Spinal cord (tissue), 10 donors: ENCODE data around the gene SUN3. TPM values are rescaled to one million over a fixed set of nuclear protein-coding genes. Genes with fewer than 3 reads are reported as not detected.
"Not testable (repeated sequence)": the region's sequence is repeated elsewhere in the genome, so short reads cannot be mapped to it uniquely, and the experiment has no call there.

Experiments
- DNase-seq, 6 donors: peaks; one replicate each; pipeline versions ENCODE4 v3.0.0 to v3.0.0-alpha.2; 2013 to 2015; ENCODE audit warnings: low spot score in 6 of 6, low read depth in 4 of 6
- H3K27ac ChIP-seq: one replicate; pipeline ENCODE4 v1.5.1; 2013; ENCODE audit warnings: low read depth, low read length, control low read depth
- H3K27me3 ChIP-seq: one replicate; pipeline ENCODE4 v1.6.1; 2013; ENCODE audit warnings: low read length; ENCODE audit not compliant: control insufficient read depth, insufficient read depth
- H3K36me3 ChIP-seq: one replicate; pipeline ENCODE4 v1.6.1; 2013; ENCODE audit warnings: low read length; ENCODE audit not compliant: control insufficient read depth, insufficient read depth
- H3K4me1 ChIP-seq: one replicate; pipeline ENCODE4 v1.6.1; 2013; ENCODE audit warnings: low read length; ENCODE audit not compliant: control insufficient read depth, insufficient read depth
- H3K4me3 ChIP-seq: one replicate; pipeline ENCODE4 v1.5.1; 2013; ENCODE audit warnings: low read depth, low read length, control low read depth
- H3K9me3 ChIP-seq: one replicate; pipeline ENCODE4 v1.6.1; 2013; ENCODE audit warnings: low read length; ENCODE audit not compliant: control insufficient read depth, insufficient read depth
- WGBS: methylation state at CpG from one replicate; pipeline ENCODE4 v1.1.5; 2013; ENCODE audit warnings: missing lambda C conversion rate; ENCODE audit not compliant: insufficient coverage; 5-methylcytosine and 5-hydroxymethylcytosine counted together
- polyA plus RNA-seq, 2 donors: library from polyadenylated mRNA; unstranded; fragments of 120-200 nt; gene quantifications; one replicate each; pipeline ENCODE4 v1.2.1, GENCODE V29; 2013; ENCODE audit not compliant: insufficient read length in 2 of 2
- total RNA-seq, 2 donors: library from RNA; depleted of rRNA in 1 of 2; stranded (reverse); fragments of 120-200 nt in 1 of 2; fragments of >200 nt in 1 of 2; gene quantifications; one replicate each; pipeline versions ENCODE4 v1.2.3 to v1.2.4, GENCODE V29; 2013 to 2014
- donor health status: healthy.

The SUN3 gene
- total and polyA plus RNA-seq, 4 donors = 0.40 to 1.4 TPM; not detected in 2

GRCh38 chr7:48009257-48009656 is 19.6 kb downstream of the SUN3 start:
- H3K4me3 ChIP-seq = no peak overlapping the region
- no peaks in the 10 kb centered on the region for H3K36me3 ChIP-seq
- no peaks in the 10 kb centered on the region for H3K9me3 ChIP-seq
- no peak overlapping the region for H3K27ac ChIP-seq
- no peaks in the 10 kb centered on the region for H3K27me3 ChIP-seq
- peaks cover 3% of the 10 kb centered on the region for H3K4me1 ChIP-seq
- WGBS = 66% methylated on average over 4 of the region's 4 CpGs
- DNase-seq = no peak

- Histone ChIP-seq H3K27me3 (no peaks in the 10 kb centered on the region), H3K27ac (no peak overlapping the region), H3K36me3 (no peaks in the 10 kb centered on the region), H3K4me1 (peaks cover 4% of the 10 kb centered on the region), H3K4me3 (no peak overlapping the region), H3K9me3 (no peaks in the 10 kb centered on the region)
- WGBS = 82% methylated on average over 5 of the region's 6 CpGs
- no peak for DNase-seq
These were observed 22.0 kb downstream of the SUN3 start for GRCh38 chr7:48006866-48007265.

- peak in 1 of 6 donors; percentile 59 for DNase-seq
- Histone ChIP-seq H3K9me3 (no peaks in the 10 kb centered on the region), H3K27ac (no peak overlapping the region), H3K27me3 (no peaks in the 10 kb centered on the region), H3K4me1 (peaks cover 4% of the 10 kb centered on the region), H3K36me3 (no peaks in the 10 kb centered on the region), H3K4me3 (no peak overlapping the region)
- WGBS = 35% methylated on average over 3 of the region's 5 CpGs
These were observed 24.3 kb downstream of the SUN3 start for GRCh38 chr7:48004638-48005037.

GRCh38 chr7:48004032-48004431 is 24.9 kb downstream of the SUN3 start:
- no peaks in the 10 kb centered on the region for H3K36me3 ChIP-seq
- H3K4me1 ChIP-seq = peaks cover 4% of the 10 kb centered on the region
- no peak overlapping the region for H3K4me3 ChIP-seq
- H3K9me3 ChIP-seq = no peaks in the 10 kb centered on the region
- DNase-seq = peak in 1 of 6 donors; percentile 86
- no peaks in the 10 kb centered on the region for H3K27me3 ChIP-seq
- no CpG with 5 or more reads among the region's 2 CpGs for WGBS
- no peak overlapping the region for H3K27ac ChIP-seq

- DNase-seq, H3K36me3 ChIP-seq, H3K27me3 ChIP-seq, H3K9me3 ChIP-seq, H3K4me3 ChIP-seq, H3K27ac ChIP-seq, H3K4me1 ChIP-seq: not testable (repeated sequence)
- WGBS = 93% methylated on average over 12 of the region's 13 CpGs
These were observed 28.7 kb downstream of the SUN3 start for GRCh38 chr7:48000164-48000563.

GRCh38 chr7:47999413-47999812 is 29.5 kb downstream of the SUN3 start:
- Histone ChIP-seq H3K4me3 (no peak overlapping the region), H3K27ac (no peak overlapping the region), H3K36me3 (no peaks in the 10 kb centered on the region), H3K27me3 (no peaks in the 10 kb centered on the region), H3K9me3 (no peaks in the 10 kb centered on the region), H3K4me1 (peaks cover 2% of the 10 kb centered on the region)
- 96% methylated on average over 11 of the region's 12 CpGs for WGBS
- DNase-seq = no peak

- Histone ChIP-seq H3K36me3 (no peaks in the 10 kb centered on the region), H3K4me3 (peak overlapping the region; percentile 58), H3K4me1 (peaks cover 6% of the 10 kb centered on the region), H3K27me3 (no peaks in the 10 kb centered on the region), H3K27ac (peak overlapping the region; percentile 25), H3K9me3 (no peaks in the 10 kb centered on the region)
- whole genome bisulfite sequencing = 72% methylated on average over 2 of the region's 3 CpGs
- DNase-seq = no peak
These were observed 36.5 kb downstream of the SUN3 start for GRCh38 chr7:47992446-47992845.

GRCh38 chr7:47991741-47992311 is 37.1 kb downstream of the SUN3 start:
- WGBS = 3% methylated on average over 20 of the region's 26 CpGs
- H3K4me1 ChIP-seq = peaks cover 6% of the 10 kb centered on the region
- H3K9me3 ChIP-seq = no peaks in the 10 kb centered on the region
- peak overlapping the region; percentile 25 for H3K27ac ChIP-seq
- peak overlapping the region; percentile 58 for H3K4me3 ChIP-seq
- H3K27me3 ChIP-seq = no peaks in the 10 kb centered on the region
- peak in 4 of 6 donors; percentile 39 to 87 (median 64) for DNase-seq
- no peaks in the 10 kb centered on the region for H3K36me3 ChIP-seq

GRCh38 chr7:47991270-47991669 is 37.6 kb downstream of the SUN3 start:
- WGBS = no CpG with 5 or more reads among the region's 1 CpG
- H3K27ac ChIP-seq = no peak overlapping the region
- H3K4me1 ChIP-seq = peaks cover 6% of the 10 kb centered on the region

GRCh38 chr7:47990592-47990991 is 38.3 kb downstream of the SUN3 start:
- Histone ChIP-seq H3K9me3 (no peaks in the 10 kb centered on the region), H3K4me1 (peaks cover 6% of the 10 kb centered on the region), H3K27me3 (no peaks in the 10 kb centered on the region), H3K27ac (no peak overlapping the region), H3K4me3 (no peak overlapping the region), H3K36me3 (no peaks in the 10 kb centered on the region)
- no CpG with 5 or more reads among the region's 5 CpGs for WGBS
- no peak for DNase-seq

More at GRCh38 chr7:47991270-47991669, 37.6 kb downstream of the SUN3 start:
- H3K4me3 ChIP-seq = peak overlapping the region; percentile 58
- no peaks in the 10 kb centered on the region for H3K9me3 ChIP-seq
- no peaks in the 10 kb centered on the region for H3K36me3 ChIP-seq
- no peaks in the 10 kb centered on the region for H3K27me3 ChIP-seq
- no peak for DNase-seq
